Liver (tissue), 3 donors: ENCODE results near the gene PRKN.

ENCODE experiments used
- EGR1 ChIP-seq, 2 donors: IDR thresholded peaks; 2 replicates each; pipeline ENCODE4 v1.6.1; 2016 to 2018; ENCODE audit warnings: antibody characterized with exemption in 2 of 2, low read depth in 2 of 2
- FOXA1 ChIP-seq: IDR thresholded peaks from 2 replicates; pipeline ENCODE4 v1.6.1; 2016; ENCODE audit warnings: antibody characterized with exemption
- JUND ChIP-seq, 2 donors: IDR thresholded peaks; 2 replicates each; pipeline ENCODE4 v1.6.1; 2016; ENCODE audit warnings: antibody characterized with exemption in 2 of 2
- RAD21 ChIP-seq, 2 donors: IDR thresholded peaks; 2 replicates each; pipeline ENCODE4 v1.6.1; 2016; ENCODE audit warnings: antibody characterized with exemption in 2 of 2, mild to moderate bottlenecking in 2 of 2
- RXRA ChIP-seq, 2 donors: IDR thresholded peaks; 2 replicates each; pipeline ENCODE4 v1.6.1; 2017 to 2018; ENCODE audit warnings: antibody characterized with exemption in 2 of 2, mild to moderate bottlenecking in 1 of 2
- SP1 ChIP-seq: IDR thresholded peaks from 2 replicates; pipeline ENCODE4 v1.6.1; 2018; ENCODE audit warnings: antibody characterized with exemption, mild to moderate bottlenecking
- YY1 ChIP-seq: IDR thresholded peaks from 2 replicates; pipeline ENCODE4 v1.6.1; 2016; ENCODE audit warnings: antibody characterized with exemption, mild to moderate bottlenecking
- TF ChIP-seq, protein P1 (sequence below): fragments of 150-350 bp; IDR thresholded peaks from 2 replicates; pipeline ENCODE4 v1.5.1; 2017; ENCODE audit warnings: improper control_type of control experiment, low read depth, low read length; ENCODE audit not compliant: missing input control
- TF ChIP-seq, protein P2 (sequence below): IDR thresholded peaks from 2 replicates; pipeline ENCODE4 v1.6.1; 2016; ENCODE audit warnings: antibody characterized with exemption
- TF ChIP-seq, protein P3 (sequence below): IDR thresholded peaks from 2 replicates; pipeline ENCODE4 v1.6.1; 2016; ENCODE audit warnings: antibody characterized with exemption, mild to moderate bottlenecking
- TF ChIP-seq, protein P4 (sequence below): IDR thresholded peaks from 2 replicates; pipeline ENCODE4 v1.6.1; 2016; ENCODE audit warnings: antibody characterized with exemption
- TF ChIP-seq, protein P5 (sequence below): IDR thresholded peaks from 2 replicates; pipeline ENCODE4 v1.6.1; 2016; ENCODE audit warnings: antibody characterized with exemption
- donor health status: healthy.
- donor health status: healthy.

DNA sequence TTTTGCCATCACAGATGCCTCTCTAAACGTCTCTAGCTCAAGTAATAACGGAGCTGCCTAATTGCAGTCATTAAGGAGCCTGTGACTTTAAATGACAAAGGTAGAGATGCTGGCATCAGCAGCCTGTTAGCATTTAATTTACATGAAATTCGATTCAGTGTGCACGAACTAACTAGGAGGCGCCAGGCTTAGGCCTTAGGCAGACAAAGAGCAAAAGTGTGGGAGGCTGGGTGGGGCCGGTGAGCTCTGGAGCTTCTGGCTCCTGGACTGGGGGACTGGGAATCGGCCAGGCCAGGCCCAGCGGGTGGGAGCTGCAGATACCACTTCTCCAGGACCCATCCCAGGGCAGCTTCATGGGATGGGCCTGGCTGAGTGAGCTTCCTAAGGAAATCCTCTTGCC lies 1283.7 kb downstream of the PRKN start:
- TF ChIP-seq, protein P1, sequence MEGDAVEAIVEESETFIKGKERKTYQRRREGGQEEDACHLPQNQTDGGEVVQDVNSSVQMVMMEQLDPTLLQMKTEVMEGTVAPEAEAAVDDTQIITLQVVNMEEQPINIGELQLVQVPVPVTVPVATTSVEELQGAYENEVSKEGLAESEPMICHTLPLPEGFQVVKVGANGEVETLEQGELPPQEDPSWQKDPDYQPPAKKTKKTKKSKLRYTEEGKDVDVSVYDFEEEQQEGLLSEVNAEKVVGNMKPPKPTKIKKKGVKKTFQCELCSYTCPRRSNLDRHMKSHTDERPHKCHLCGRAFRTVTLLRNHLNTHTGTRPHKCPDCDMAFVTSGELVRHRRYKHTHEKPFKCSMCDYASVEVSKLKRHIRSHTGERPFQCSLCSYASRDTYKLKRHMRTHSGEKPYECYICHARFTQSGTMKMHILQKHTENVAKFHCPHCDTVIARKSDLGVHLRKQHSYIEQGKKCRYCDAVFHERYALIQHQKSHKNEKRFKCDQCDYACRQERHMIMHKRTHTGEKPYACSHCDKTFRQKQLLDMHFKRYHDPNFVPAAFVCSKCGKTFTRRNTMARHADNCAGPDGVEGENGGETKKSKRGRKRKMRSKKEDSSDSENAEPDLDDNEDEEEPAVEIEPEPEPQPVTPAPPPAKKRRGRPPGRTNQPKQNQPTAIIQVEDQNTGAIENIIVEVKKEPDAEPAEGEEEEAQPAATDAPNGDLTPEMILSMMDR = no peak
- TF ChIP-seq, protein P2, sequence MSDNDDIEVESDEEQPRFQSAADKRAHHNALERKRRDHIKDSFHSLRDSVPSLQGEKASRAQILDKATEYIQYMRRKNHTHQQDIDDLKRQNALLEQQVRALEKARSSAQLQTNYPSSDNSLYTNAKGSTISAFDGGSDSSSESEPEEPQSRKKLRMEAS = no peak
- TF ChIP-seq SP1 (no peak), RAD21 (IDR thresholded peaks at IDR 0.05) (no peak), YY1 (no peak), EGR1 (IDR thresholded peaks at IDR 0.05; ENCODE audit: low read depth in 2 of 2) (no peak), RXRA (IDR thresholded peaks at IDR 0.05) (no peak), JUND (IDR thresholded peaks at IDR 0.05) (no peak), FOXA1 (no peak)
- TF ChIP-seq, protein P3, sequence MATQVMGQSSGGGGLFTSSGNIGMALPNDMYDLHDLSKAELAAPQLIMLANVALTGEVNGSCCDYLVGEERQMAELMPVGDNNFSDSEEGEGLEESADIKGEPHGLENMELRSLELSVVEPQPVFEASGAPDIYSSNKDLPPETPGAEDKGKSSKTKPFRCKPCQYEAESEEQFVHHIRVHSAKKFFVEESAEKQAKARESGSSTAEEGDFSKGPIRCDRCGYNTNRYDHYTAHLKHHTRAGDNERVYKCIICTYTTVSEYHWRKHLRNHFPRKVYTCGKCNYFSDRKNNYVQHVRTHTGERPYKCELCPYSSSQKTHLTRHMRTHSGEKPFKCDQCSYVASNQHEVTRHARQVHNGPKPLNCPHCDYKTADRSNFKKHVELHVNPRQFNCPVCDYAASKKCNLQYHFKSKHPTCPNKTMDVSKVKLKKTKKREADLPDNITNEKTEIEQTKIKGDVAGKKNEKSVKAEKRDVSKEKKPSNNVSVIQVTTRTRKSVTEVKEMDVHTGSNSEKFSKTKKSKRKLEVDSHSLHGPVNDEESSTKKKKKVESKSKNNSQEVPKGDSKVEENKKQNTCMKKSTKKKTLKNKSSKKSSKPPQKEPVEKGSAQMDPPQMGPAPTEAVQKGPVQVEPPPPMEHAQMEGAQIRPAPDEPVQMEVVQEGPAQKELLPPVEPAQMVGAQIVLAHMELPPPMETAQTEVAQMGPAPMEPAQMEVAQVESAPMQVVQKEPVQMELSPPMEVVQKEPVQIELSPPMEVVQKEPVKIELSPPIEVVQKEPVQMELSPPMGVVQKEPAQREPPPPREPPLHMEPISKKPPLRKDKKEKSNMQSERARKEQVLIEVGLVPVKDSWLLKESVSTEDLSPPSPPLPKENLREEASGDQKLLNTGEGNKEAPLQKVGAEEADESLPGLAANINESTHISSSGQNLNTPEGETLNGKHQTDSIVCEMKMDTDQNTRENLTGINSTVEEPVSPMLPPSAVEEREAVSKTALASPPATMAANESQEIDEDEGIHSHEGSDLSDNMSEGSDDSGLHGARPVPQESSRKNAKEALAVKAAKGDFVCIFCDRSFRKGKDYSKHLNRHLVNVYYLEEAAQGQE = no peak
- TF ChIP-seq, protein P4, sequence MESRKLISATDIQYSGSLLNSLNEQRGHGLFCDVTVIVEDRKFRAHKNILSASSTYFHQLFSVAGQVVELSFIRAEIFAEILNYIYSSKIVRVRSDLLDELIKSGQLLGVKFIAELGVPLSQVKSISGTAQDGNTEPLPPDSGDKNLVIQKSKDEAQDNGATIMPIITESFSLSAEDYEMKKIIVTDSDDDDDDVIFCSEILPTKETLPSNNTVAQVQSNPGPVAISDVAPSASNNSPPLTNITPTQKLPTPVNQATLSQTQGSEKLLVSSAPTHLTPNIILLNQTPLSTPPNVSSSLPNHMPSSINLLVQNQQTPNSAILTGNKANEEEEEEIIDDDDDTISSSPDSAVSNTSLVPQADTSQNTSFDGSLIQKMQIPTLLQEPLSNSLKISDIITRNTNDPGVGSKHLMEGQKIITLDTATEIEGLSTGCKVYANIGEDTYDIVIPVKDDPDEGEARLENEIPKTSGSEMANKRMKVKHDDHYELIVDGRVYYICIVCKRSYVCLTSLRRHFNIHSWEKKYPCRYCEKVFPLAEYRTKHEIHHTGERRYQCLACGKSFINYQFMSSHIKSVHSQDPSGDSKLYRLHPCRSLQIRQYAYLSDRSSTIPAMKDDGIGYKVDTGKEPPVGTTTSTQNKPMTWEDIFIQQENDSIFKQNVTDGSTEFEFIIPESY = no peak
- TF ChIP-seq, protein P5, sequence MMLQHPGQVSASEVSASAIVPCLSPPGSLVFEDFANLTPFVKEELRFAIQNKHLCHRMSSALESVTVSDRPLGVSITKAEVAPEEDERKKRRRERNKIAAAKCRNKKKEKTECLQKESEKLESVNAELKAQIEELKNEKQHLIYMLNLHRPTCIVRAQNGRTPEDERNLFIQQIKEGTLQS = no peak
